GM12801 (cell line): ENCODE data around the gene KCNJ15.

Experiments
- CTCF ChIP-seq: IDR thresholded peaks from one replicate; pipeline ENCODE4 v1.5.1; 2011; ENCODE audit warnings: control low read depth; ENCODE audit not compliant: insufficient read length; ENCODE audit errors: extremely low read depth

Gene KCNJ15

GRCh38 chr21:38303300-38303699 is 46.5 kb downstream of the KCNJ15 start:
- TF ChIP-seq CTCF, result no peak

- no peak for TF ChIP-seq CTCF
Measured at GRCh38 chr21:38306433-38307141, 49.8 kb downstream of the KCNJ15 start.

- TF ChIP-seq CTCF, result no peak
Measured at GRCh38 chr21:38307771-38308531, 51.2 kb downstream of the KCNJ15 start.

GRCh38 chr21:38308532-38309119 is 51.8 kb downstream of the KCNJ15 start:
- TF ChIP-seq CTCF, result no peak

GRCh38 chr21:38310646-38311485 is 54.1 kb downstream of the KCNJ15 start:
- no peak for TF ChIP-seq CTCF

GRCh38 chr21:38311765-38312164 is 55.0 kb downstream of the KCNJ15 start:
- no peak for TF ChIP-seq CTCF

- TF ChIP-seq CTCF, result no peak
Measured at GRCh38 chr21:38312822-38313221, 56.0 kb downstream of the KCNJ15 start.
